Epithelial cell of proximal tubule (primary cell): ENCODE measurements around the gene TRIP13. TPM values are rescaled to one million over a fixed set of nuclear protein-coding genes. Genes with fewer than 3 reads are reported as not detected.

Experiments used
- DNase-seq: peaks from one replicate; pipeline ENCODE4 v3.0.0-alpha.2; 2011; ENCODE audit warnings: low read depth
- H3K4me3 ChIP-seq: 2 replicates; pipeline ENCODE4 v1.5.1; 2011; ENCODE audit warnings: low read depth, mild to moderate bottlenecking, low read length
- total RNA-seq: library from RNA; depleted of rRNA; stranded (reverse); fragments of >200 nt; gene quantifications from 2 replicates; pipeline ENCODE4 v1.2.3, GENCODE V29; 2015
- TF ChIP-seq, protein P1 (sequence below): conservative IDR thresholded peaks from 2 replicates; pipeline ENCODE4 v1.5.1; 2012; ENCODE audit warnings: low read depth, mild to moderate bottlenecking, low read length

Gene TRIP13
- total RNA-seq, 1 donor from 2014 or later, result 66.7 TPM

DNA sequence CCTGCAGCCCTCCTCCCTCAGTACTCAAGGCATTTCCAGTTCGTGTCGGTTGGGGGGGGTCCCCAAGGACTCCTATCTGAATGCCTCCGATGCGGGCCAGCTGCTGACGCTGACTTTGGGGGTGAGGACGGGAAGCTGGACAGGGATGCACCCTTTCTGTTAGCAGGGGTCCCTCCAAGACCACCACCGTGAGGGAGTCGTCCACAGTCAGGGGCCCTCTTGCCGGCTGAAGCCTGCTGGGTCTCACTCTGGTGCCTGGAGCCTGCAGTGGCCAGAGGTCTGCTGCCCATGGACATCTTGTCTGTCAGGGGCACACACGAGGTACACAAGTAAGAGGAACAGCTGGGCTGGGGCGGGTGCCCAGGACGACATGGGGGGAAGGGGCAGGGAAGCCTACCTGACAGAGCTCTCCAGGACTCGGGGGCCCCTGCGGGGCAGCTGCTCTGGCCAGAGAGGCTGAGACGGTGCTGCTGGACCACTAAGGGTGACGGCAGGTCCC is 32.8 kb upstream of the TRIP13 start:
- DNase-seq, result no peak
- no peak overlapping the region for H3K4me3 ChIP-seq
- TF ChIP-seq, protein P1, sequence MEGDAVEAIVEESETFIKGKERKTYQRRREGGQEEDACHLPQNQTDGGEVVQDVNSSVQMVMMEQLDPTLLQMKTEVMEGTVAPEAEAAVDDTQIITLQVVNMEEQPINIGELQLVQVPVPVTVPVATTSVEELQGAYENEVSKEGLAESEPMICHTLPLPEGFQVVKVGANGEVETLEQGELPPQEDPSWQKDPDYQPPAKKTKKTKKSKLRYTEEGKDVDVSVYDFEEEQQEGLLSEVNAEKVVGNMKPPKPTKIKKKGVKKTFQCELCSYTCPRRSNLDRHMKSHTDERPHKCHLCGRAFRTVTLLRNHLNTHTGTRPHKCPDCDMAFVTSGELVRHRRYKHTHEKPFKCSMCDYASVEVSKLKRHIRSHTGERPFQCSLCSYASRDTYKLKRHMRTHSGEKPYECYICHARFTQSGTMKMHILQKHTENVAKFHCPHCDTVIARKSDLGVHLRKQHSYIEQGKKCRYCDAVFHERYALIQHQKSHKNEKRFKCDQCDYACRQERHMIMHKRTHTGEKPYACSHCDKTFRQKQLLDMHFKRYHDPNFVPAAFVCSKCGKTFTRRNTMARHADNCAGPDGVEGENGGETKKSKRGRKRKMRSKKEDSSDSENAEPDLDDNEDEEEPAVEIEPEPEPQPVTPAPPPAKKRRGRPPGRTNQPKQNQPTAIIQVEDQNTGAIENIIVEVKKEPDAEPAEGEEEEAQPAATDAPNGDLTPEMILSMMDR, result no peak

DNA sequence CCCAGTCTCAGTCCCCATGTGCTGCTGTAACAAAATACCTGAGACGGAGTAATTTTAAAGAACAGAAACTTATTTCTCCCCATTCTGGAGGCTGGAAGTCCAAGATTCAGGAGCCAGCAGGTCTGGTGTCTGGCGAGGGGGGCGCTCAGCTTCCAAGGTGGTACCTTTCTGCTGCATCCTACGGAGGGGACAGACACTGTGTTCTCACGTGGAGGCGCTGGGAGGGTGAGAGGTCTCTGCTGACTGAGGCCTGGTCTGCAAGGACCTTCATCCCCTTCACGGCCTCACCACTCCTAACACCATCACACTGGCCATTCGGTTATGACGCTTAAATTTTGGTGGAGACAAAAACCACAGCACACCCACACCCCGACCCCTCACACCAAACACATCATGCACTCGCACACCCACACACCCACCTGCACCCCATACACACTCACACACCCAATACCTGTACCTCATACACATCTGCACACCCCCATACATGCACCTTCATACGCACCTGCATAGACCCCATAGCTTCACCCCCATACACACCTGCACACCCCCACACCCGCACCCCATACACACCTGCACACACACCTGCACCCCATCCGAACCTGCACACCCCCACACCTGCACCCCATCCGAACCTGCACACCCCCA is 32.1 kb upstream of the TRIP13 start:
- no peak overlapping the region for H3K4me3 ChIP-seq
- DNase-seq, result no peak
- TF ChIP-seq, protein P1, result no peak

DNA sequence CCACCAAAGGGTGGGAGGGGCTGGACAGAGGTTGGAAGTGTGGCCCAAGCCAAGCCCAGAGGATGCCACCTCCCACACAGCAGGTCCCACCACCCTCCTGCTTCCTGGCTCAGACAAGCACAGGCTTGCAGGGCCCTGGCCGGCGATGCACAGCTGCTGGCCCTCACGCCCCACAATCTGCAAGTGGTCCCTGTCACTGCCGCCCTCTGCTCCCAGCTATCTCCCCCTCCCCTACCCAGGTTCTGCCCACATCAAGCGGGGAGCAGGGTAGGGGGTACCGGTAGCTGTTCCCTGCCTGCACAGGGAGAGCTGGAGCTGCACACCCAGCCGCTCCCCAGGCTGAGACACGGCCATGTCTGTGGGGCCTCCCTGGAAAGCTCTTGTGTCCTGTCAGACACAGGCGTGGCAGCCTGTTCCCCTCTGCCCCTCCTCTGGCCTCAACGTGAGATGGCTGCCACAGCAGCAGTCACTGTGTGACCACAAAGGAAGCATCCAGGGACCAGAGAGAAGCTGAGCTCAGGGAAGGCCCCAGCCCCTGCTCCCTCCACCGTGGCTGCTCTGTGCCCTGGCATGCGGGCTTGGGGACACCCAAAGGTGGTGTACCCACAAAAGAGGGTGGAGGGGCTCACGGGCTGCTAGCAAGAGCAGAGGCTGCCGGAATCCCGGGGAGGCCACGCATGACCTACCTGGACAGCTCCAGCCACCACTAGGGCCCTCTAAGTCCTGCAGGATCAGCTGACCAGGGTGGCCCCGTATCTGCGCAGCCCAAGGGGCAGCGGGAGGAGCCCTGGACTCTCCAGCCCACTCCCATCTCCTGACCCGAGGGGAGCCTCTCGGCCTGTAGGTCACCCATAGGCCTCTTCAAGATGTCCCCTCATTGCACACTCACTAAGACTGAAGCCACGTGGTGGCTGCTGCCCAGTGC is 31.0 kb upstream of the TRIP13 start:
- TF ChIP-seq, protein P1, result no peak
- no peak for DNase-seq
- no peak overlapping the region for H3K4me3 ChIP-seq

DNA sequence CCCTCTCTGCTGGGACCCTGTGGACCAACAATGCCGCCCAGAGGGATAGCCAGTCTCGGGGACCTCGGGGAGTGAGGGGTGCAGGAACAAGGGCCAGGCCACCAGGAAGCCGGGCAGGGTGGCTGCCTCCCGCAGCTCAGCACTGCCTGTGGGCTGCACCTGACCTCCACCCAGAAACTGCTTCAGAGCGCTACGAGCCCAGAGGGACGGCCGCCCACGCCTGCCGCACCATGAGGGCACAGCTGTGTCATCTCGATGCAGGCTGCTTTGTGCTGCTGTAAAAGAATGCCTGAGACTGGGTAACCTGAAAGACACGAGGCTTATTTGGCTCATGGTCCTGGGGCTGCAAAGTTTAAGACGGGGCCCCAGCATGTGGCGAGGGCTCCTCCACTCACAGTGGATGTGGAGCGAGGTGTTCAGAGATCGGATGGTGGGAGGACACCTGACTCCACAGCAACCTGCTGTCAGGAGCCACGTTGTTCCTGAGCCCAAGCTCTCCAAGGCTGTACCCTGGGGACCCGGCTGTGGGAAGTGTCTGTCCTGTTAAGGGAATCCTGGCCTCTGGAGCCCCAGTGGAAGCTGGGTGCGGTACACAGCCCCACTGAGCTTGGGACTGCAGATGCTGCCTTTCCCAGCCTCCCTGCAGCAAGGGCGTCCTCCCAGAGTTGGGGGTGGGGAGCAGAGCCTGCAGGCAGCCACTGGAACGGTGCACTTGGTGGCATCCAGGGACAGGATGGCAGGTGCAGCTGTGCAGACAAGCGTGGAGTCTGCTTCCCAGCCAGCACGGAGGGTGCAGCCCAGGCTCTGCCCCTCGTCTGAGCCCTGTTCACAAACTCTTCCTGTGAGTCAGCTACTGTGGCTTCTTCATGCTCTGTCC is 30.1 kb upstream of the TRIP13 start:
- TF ChIP-seq, protein P1, result no peak
- no peak overlapping the region for H3K4me3 ChIP-seq
- DNase-seq, result no peak

DNA sequence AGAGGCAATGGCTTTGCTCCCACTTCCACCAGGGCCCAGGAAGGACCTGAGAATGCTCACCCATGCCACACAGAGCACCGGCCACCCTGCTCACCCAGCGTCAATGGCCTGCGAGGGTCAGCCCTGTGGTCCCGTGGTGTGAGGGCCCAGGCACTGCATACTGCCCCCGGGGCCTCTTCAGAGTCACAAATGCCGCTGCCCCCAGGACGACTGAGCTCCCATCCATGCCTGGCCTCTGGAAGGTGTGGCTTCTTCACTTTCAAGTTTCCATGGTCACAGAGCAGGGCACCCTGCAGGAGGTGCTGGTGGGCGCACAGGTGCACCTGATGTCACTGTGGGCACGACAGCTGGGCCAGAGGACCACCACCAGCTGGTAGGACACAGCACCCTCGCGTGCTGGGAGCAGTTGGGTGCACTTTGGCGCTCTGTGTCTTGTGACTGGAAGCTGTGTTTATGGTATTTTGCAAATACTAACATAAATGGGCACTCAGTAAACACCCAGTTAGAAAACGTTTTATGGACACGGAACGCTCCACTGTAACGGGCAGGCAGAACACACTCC is 29.4 kb upstream of the TRIP13 start:
- DNase-seq, result no peak
- TF ChIP-seq, protein P1, result no peak
- no peak overlapping the region for H3K4me3 ChIP-seq

DNA sequence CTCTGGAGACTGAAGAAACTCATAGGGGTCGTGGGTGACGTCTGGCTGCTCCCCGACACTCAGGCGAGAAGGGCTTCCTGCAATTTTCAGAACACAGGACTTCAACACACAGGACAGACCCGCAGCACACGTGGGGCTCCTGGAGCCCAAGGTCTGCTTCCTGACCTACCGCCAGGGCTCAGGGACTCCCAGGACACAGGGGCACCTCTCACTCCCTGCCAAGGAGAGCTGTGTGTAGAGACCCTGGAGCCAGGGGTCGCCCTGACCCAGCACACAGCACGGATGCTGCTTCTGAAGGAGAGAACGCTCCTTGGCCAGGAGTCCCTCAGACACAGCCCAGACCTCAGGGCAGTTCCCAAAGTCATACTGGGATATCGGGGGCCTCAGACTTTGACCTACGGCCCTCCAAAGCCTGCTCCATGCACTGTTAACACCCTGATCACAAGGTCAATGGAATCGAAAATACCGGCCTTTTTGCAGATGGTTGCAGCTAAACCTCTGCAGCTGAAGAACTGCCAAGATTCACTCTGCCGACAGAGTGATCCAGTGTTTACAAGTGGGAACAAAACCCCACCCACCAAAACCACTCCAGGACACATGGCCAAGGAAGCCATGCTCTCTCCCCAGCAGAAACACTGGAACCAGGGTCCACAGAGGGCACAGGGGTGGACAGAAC is 28.1 kb upstream of the TRIP13 start:
- TF ChIP-seq, protein P1, result no peak

More for the DNA sequence above, 28.1 kb upstream of the TRIP13 start:
- DNase-seq, result no peak
- H3K4me3 ChIP-seq, result no peak overlapping the region
